NCI-H345 treated with DMSO at 0.1 percent for 48 hours (cell line): ENCODE measurements around the gene FOXN3.
"Not testable (repeated sequence)": the region's sequence is repeated elsewhere in the genome, so short reads cannot be mapped to it uniquely, and the experiment has no call there.

ENCODE experiments used
- DNase-seq: peaks from one replicate; lab custom pipeline; 2025; ENCODE audit not compliant: unreplicated experiment; lab: John Stamatoyannopoulos, UW

The FOXN3 gene

GRCh38 chr14:89307409-89307808, 109.6 kb downstream of the FOXN3 start:
- DNase-seq = no peak

- no peak for DNase-seq
Measured at GRCh38 chr14:89304972-89305703, 111.9 kb downstream of the FOXN3 start.

DNA sequence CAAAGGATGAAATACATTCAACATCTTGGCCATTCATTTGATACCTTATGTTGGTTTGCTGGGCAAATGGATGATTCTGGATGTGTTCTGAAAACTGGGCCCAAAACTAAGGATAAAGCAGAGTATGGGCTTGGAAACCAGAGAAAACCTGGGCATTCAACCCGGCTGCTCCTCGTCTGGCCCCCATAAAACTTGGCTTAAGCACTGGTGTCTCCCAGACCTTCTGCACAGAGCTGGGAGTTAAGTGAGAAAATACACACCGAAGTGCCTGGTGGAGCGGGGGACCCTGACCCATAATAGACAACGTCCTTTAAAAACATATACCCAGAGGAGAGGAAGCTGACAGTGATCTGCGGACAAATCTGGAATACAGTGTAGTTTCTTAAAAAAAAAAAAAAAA, 112.5 kb downstream of the FOXN3 start:
- no peak for DNase-seq

DNA sequence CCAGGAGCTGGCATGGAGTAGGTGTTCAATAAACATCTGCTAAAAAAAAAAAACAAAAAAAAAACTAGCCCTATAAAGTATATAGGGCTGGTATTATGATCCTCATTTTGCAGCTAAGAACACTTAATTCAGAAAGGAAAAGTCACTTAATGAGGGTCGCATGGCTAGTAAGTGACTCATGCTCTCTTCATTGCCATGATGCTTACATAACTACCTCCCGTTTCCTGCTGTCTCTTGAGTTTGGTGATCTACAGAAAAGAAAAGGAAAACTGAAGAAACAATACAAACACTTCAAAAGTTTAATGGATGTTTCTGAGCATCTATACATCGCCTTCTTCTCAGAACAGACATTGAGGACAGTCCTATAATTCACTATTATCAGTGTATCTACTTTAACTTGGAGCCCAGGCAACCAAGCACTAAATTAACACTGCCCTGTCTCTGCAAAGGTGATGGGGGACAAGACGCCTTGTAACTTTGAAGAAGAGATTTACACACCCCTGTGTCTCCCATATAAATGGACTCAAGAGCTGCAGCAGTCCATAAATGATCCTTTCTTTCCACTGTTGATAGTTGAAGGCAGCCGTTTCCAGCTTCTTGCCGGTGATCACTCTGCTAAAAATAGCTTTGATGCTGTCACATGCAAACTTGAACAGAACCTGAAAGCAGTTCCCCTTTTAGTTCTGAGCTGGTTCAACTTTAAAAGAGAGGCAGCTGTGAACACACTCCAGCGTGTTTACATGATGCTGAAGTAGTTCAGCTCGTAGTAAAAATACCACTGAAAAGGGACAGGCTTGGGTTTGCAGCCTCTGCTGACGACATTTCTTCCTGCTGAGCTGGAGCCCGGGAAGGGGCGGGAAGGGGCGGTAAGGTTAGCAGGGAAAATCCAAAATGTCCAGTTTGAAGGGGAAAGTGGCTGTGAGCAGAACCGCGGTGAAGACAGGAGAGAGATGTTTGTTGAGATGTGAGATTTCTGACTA, 113.3 kb downstream of the FOXN3 start:
- peak; percentile 98 for DNase-seq

DNA sequence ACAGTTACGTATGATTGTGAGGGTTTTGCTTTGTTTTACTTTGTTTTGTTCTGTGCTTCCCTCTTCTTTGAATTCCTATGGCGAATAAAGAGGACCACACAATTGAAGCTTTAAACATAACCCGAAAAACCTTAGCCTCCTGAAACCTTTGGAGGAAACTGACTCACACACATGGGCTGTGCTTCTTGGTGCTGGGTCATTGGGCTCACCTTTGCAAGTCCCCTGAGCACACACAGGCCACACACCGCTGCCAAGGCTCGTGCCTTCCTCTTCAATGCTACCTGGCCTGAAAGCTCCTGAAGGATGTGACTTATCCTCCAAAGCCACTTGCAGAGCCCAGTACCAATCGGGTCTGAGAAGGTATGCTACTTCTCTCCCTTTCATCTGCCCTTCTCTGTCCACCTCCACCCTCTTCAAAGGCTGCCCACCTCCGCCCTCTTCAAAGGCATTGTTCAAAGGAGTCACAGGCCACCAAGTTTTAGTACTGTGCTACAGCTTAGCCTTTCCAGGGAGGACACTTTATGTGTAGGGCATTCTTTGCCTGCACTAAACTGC, 114.6 kb downstream of the FOXN3 start:
- no peak for DNase-seq

- DNase-seq = no peak
Measured at GRCh38 chr14:89299587-89299986, 117.4 kb downstream of the FOXN3 start.

- peak; percentile 76 for DNase-seq
Measured at GRCh38 chr14:89298056-89298834, 118.8 kb downstream of the FOXN3 start.

DNA sequence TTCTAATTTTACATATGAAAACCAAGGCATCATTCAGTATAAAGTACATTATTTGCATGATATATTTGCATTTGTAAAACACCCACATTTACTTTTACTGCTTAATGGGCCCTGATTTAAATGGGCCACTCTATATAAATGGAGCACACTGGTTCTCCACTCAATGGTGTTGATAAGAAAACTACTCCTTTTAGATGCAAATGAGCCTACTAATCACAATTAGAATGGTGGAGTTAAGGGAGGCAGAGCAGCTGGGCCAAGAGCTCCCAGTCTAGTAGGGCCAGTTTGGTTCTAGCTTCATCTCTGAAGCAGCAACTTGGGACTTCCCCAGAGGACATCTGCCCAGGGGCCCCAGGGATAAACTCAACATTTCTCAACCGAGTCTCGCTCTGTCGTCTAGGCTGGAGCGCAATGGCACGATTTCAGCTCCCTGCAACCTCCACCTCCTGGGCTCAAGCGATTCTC, 120.7 kb downstream of the FOXN3 start:
- no peak for DNase-seq

GRCh38 chr14:89294872-89295271, 122.2 kb downstream of the FOXN3 start:
- DNase-seq = no peak

GRCh38 chr14:89294469-89294868, 122.6 kb downstream of the FOXN3 start:
- DNase-seq = not testable (repeated sequence)

GRCh38 chr14:89294060-89294459, 123.0 kb downstream of the FOXN3 start:
- DNase-seq = no peak

DNA sequence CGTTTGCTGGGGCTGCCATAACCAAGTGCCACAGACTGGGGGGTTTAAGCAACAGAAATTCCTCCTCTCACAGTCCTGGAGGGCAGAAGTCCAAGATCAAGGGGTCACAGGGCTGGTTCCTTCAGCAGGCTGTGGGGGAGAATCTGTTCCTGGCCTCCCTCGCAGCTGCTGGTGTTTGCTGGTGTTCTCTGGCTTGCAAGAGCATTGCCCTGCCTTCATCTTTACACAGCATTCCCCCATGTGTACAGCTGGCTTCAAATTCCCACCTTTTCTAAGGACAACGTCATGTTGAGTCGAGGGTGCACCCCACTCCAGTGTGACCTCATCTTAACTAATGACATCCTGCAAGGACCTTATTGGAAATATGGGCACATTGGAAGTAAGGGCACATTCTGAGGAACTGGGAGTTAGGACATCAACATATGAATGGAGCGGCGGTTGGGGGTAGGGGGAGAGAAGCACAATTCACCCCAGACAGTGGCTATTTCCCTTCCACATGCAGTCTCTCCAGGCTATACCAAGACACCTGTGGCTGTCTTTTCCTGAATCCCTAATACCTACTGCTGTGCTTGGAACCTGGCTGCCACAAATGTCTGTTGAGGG, 123.6 kb downstream of the FOXN3 start:
- no peak for DNase-seq

DNA sequence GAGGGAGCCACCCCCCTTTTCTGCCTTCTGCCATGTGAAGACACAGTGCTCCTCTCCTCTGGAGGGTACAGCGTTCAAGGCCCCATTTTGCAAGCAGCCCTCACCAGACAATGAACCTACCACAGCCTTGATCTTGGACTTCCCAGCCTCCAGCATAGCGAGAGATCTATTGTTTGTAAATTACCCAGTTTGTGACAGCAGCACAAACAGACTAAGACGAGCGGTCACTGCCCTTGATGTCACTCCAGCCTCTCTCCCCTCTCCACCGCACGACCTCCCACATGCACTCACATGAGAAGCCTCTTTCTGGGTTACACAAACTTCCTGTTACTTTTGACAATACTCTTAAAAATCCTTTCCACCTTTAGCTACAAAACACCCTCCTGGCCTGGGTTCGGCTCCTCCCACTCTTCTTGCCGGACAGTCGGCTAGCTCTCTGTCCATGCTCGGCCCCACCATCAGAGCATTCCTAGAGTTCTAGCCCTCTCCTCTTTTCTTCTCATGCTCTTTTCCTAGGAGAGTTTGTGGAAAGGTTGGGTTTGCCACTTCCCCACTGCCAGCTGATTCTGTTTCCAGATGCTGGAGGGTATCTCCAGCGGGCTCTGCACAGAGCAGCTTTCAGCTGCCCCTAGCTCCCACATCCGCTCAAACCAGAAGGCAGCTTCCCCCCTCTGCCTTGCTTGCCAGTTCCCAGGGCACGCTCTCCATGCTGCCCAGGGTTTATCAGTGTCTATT, 124.3 kb downstream of the FOXN3 start:
- DNase-seq = no peak

GRCh38 chr14:89291351-89291940, 125.6 kb downstream of the FOXN3 start:
- no peak for DNase-seq

- no peak for DNase-seq
Measured at GRCh38 chr14:89290813-89291212, 126.2 kb downstream of the FOXN3 start.

GRCh38 chr14:89289477-89289876, 127.6 kb downstream of the FOXN3 start:
- DNase-seq = no peak

- DNase-seq = no peak
Measured at GRCh38 chr14:89288114-89288513, 128.9 kb downstream of the FOXN3 start.

GRCh38 chr14:89284333-89285058, 132.5 kb downstream of the FOXN3 start:
- DNase-seq = no peak
